Mesenchymal stem cell (in vitro differentiated cells and primary cell): ENCODE measurements around the gene CFAP206.

ENCODE experiments used
- DNase-seq: peaks from one replicate; pipeline ENCODE4 v3.0.0-alpha.2; 2013
- H2AFZ ChIP-seq: one replicate; pipeline ENCODE4 v1.6.1; 2013; ENCODE audit warnings: low read depth, mild to moderate bottlenecking, control low read depth, inconsistent platforms, low read length, moderate library complexity
- H2AK5ac ChIP-seq: 2 replicates; pipeline ENCODE4 v1.6.1; 2013; ENCODE audit warnings: low read length, moderate library complexity, mild to moderate bottlenecking, inconsistent platforms; ENCODE audit not compliant: severe bottlenecking
- H2BK120ac ChIP-seq: one replicate; pipeline ENCODE4 v1.6.1; 2013; ENCODE audit warnings: low read depth, mild to moderate bottlenecking, inconsistent platforms, low read length, moderate library complexity
- H2BK12ac ChIP-seq, 2 experiments: one replicate each; pipeline ENCODE4 v1.6.1; 2013; ENCODE audit warnings: inconsistent platforms in 2 of 2, low read length in 2 of 2, mild to moderate bottlenecking in 2 of 2, moderate library complexity in 2 of 2, control low read depth in 1 of 2
- H2BK15ac ChIP-seq: one replicate; pipeline ENCODE4 v1.6.1; 2013; ENCODE audit warnings: mild to moderate bottlenecking, low read depth, inconsistent platforms; ENCODE audit not compliant: poor library complexity, severe bottlenecking
- H2BK5ac ChIP-seq: 2 replicates; pipeline ENCODE4 v1.6.1; 2013; ENCODE audit warnings: low read depth, mild to moderate bottlenecking, low read length, control low read depth, inconsistent platforms; ENCODE audit not compliant: poor library complexity, severe bottlenecking
- H3K14ac ChIP-seq, 2 experiments: one replicate each; pipeline ENCODE4 v1.6.1; 2013; ENCODE audit warnings: inconsistent platforms in 2 of 2, low read length in 2 of 2, control low read depth in 1 of 2, mild to moderate bottlenecking in 1 of 2, moderate library complexity in 1 of 2
- H3K18ac ChIP-seq, 2 experiments: one replicate each; pipeline ENCODE4 v1.6.1; 2013; ENCODE audit warnings: inconsistent platforms in 2 of 2, low read length in 2 of 2, control low read depth in 1 of 2, low read depth in 1 of 2, mild to moderate bottlenecking in 1 of 2
- H3K23ac ChIP-seq, 2 experiments: one replicate each; pipeline ENCODE4 v1.6.1; 2013; ENCODE audit warnings: inconsistent platforms in 2 of 2, low read length in 2 of 2, mild to moderate bottlenecking in 2 of 2, moderate library complexity in 2 of 2, control low read depth in 1 of 2
- H3K27ac ChIP-seq: 2 replicates; pipeline ENCODE4 v1.5.1; 2013; ENCODE audit warnings: mild to moderate bottlenecking, moderate library complexity, low read length, control low read depth, inconsistent platforms; ENCODE audit not compliant: poor library complexity, severe bottlenecking
- H3K27me3 ChIP-seq, 2 experiments: 2 replicates each; pipeline versions ENCODE4 v1.6.1 to v1.7.0; 2013; ENCODE audit warnings: low read length in 2 of 2, mild to moderate bottlenecking in 2 of 2, moderate library complexity in 2 of 2, control low read depth in 1 of 2, inconsistent platforms in 1 of 2; ENCODE audit not compliant: control insufficient read depth in 1 of 2, insufficient read depth in 1 of 2
- H3K36me3 ChIP-seq, 2 experiments: 2 replicates each; pipeline versions ENCODE4 v1.6.1 to v1.7.0; 2013; ENCODE audit warnings: low read length in 2 of 2, control low read depth in 1 of 2, inconsistent platforms in 1 of 2, low read depth in 1 of 2, mild to moderate bottlenecking in 1 of 2; ENCODE audit not compliant: insufficient read depth in 2 of 2, control insufficient read depth in 1 of 2
- H3K4ac ChIP-seq, 2 experiments: one replicate each; pipeline ENCODE4 v1.6.1; 2013; ENCODE audit warnings: inconsistent platforms in 2 of 2, low read length in 2 of 2, mild to moderate bottlenecking in 2 of 2, moderate library complexity in 2 of 2, control low read depth in 1 of 2, low read depth in 1 of 2
- H3K4me1 ChIP-seq: 2 replicates; pipeline ENCODE4 v1.6.1; 2013; ENCODE audit warnings: low read depth, low read length, control low read depth; ENCODE audit not compliant: control insufficient read depth, insufficient read depth
- H3K4me2 ChIP-seq: 2 replicates; pipeline ENCODE4 v1.6.1; 2013; ENCODE audit warnings: low read length, mild to moderate bottlenecking, inconsistent platforms; ENCODE audit not compliant: poor library complexity, severe bottlenecking
- H3K4me3 ChIP-seq, 2 experiments: 2 replicates each; pipeline versions ENCODE4 v1.5.1 to v1.7.0; 2013; ENCODE audit warnings: low read length in 2 of 2, mild to moderate bottlenecking in 2 of 2, control low read depth in 1 of 2, low read depth in 1 of 2; ENCODE audit not compliant: insufficient read depth in 1 of 2
- H3K79me1 ChIP-seq: replicated peaks from 2 replicates; pipeline ENCODE4 v1.6.1; 2013; ENCODE audit warnings: mild to moderate bottlenecking, control low read depth, low read length, inconsistent platforms; ENCODE audit not compliant: poor library complexity, severe bottlenecking
- H3K9ac ChIP-seq: 2 replicates; pipeline ENCODE4 v1.7.0; 2013; ENCODE audit warnings: mild to moderate bottlenecking, low read length, moderate library complexity
- H3K9me3 ChIP-seq: 2 replicates; pipeline ENCODE4 v1.7.0; 2013; ENCODE audit warnings: mild to moderate bottlenecking, low read length; ENCODE audit not compliant: control insufficient read depth
- H4K8ac ChIP-seq: one replicate; pipeline ENCODE4 v1.6.1; 2013; ENCODE audit warnings: inconsistent platforms, mild to moderate bottlenecking, low read length, moderate library complexity
- H4K91ac ChIP-seq: one replicate; pipeline ENCODE4 v1.6.1; 2013; ENCODE audit warnings: mild to moderate bottlenecking, low read length, inconsistent platforms
- WGBS: methylation state at CpG from one replicate; pipeline ENCODE4 v1.1.7; 2013; ENCODE audit warnings: mixed read lengths; 5-methylcytosine and 5-hydroxymethylcytosine counted together

The CFAP206 gene

GRCh38 chr6:87373377-87373776, 34.4 kb upstream of the CFAP206 start:
- DNase-seq = no peak
- no peak overlapping the region for H2BK15ac ChIP-seq
- no peak overlapping the region for H2BK5ac ChIP-seq
- no peak overlapping the region for H3K23ac ChIP-seq
- H4K8ac ChIP-seq = no peak overlapping the region
- no peak overlapping the region for H4K91ac ChIP-seq
- no peak overlapping the region for H3K18ac ChIP-seq
- no peak overlapping the region for H3K9ac ChIP-seq
- no peak overlapping the region for H3K4ac ChIP-seq
- H3K27me3 ChIP-seq = no peaks in the 10 kb centered on the region
- H2BK12ac ChIP-seq = no peak overlapping the region
- H3K9me3 ChIP-seq = peaks cover 4% of the 10 kb centered on the region
- no peak overlapping the region for H2AK5ac ChIP-seq
- no peaks in the 10 kb centered on the region for H3K79me1 ChIP-seq
- 100% methylated on average over 1 of the region's 2 CpGs for WGBS
- H3K4me1 ChIP-seq = no peaks in the 10 kb centered on the region
- H2BK120ac ChIP-seq = no peak overlapping the region
- no peak overlapping the region for H3K4me3 ChIP-seq
- H3K27ac ChIP-seq = no peak overlapping the region
- no peaks in the 10 kb centered on the region for H3K36me3 ChIP-seq
- no peak overlapping the region for H3K14ac ChIP-seq
- H3K4me2 ChIP-seq = no peak overlapping the region
- H2AFZ ChIP-seq = no peak overlapping the region

- Histone ChIP-seq H2BK120ac (no peak overlapping the region), H3K4me3 (no peak overlapping the region), H2AK5ac (no peak overlapping the region), H4K91ac (no peak overlapping the region), H3K79me1 (no peaks in the 10 kb centered on the region), H3K4ac (no peak overlapping the region), H2AFZ (no peak overlapping the region), H2BK15ac (no peak overlapping the region), H3K4me1 (no peaks in the 10 kb centered on the region), H3K23ac (no peak overlapping the region), H3K4me2 (no peak overlapping the region), H3K9me3 (peaks cover 4% of the 10 kb centered on the region), H3K9ac (no peak overlapping the region), H3K27me3 (no peaks in the 10 kb centered on the region), H3K14ac (no peak overlapping the region), H3K27ac (no peak overlapping the region), H4K8ac (no peak overlapping the region), H3K18ac (no peak overlapping the region), H2BK12ac (no peak overlapping the region), H3K36me3 (no peaks in the 10 kb centered on the region), H2BK5ac (no peak overlapping the region)
- DNase-seq = no peak
- WGBS = 100% methylated on average over 1 of the region's 2 CpGs
These were observed 32.5 kb upstream of the CFAP206 start for GRCh38 chr6:87375315-87375714.

- 100% methylated on average over 1 of the region's 2 CpGs for WGBS
These were observed 31.1 kb upstream of the CFAP206 start for GRCh38 chr6:87376643-87377042.

GRCh38 chr6:87378947-87379346, 28.8 kb upstream of the CFAP206 start:
- H4K91ac ChIP-seq = no peak overlapping the region
- no peak overlapping the region for H3K4me3 ChIP-seq
- no peak overlapping the region for H4K8ac ChIP-seq
- no peaks in the 10 kb centered on the region for H3K79me1 ChIP-seq
- H3K9ac ChIP-seq = no peak overlapping the region
- H3K4me1 ChIP-seq = no peaks in the 10 kb centered on the region
- no peak overlapping the region for H3K4ac ChIP-seq
- H3K23ac ChIP-seq = no peak overlapping the region
- H2AK5ac ChIP-seq = no peak overlapping the region
- H3K14ac ChIP-seq = no peak overlapping the region
- no peak overlapping the region for H2BK5ac ChIP-seq
- H2AFZ ChIP-seq = no peak overlapping the region
- no peak overlapping the region for H3K4me2 ChIP-seq
- whole genome bisulfite sequencing = 94% methylated on average over 3 of the region's 4 CpGs
- H3K9me3 ChIP-seq = no peaks in the 10 kb centered on the region
- no peaks in the 10 kb centered on the region for H3K36me3 ChIP-seq
- H3K18ac ChIP-seq = no peak overlapping the region
- H3K27ac ChIP-seq = no peak overlapping the region
- no peak overlapping the region for H2BK12ac ChIP-seq
- no peak overlapping the region for H2BK15ac ChIP-seq
- H3K27me3 ChIP-seq = no peaks in the 10 kb centered on the region
- no peak for DNase-seq
- H2BK120ac ChIP-seq = no peak overlapping the region

More at GRCh38 chr6:87376643-87377042, 31.1 kb upstream of the CFAP206 start:
- Histone ChIP-seq H3K4me1 (no peaks in the 10 kb centered on the region), H3K79me1 (no peaks in the 10 kb centered on the region), H3K9me3 (peaks cover 4% of the 10 kb centered on the region), H3K23ac (no peak overlapping the region), H4K91ac (no peak overlapping the region), H2BK120ac (no peak overlapping the region), H3K4ac (no peak overlapping the region), H3K14ac (no peak overlapping the region), H2BK5ac (no peak overlapping the region), H3K4me2 (no peak overlapping the region), H3K18ac (no peak overlapping the region), H2BK15ac (no peak overlapping the region), H2AFZ (no peak overlapping the region), H4K8ac (no peak overlapping the region), H3K4me3 (no peak overlapping the region), H2AK5ac (no peak overlapping the region), H3K27me3 (no peaks in the 10 kb centered on the region), H3K36me3 (no peaks in the 10 kb centered on the region), H3K9ac (no peak overlapping the region), H2BK12ac (no peak overlapping the region), H3K27ac (no peak overlapping the region)
- DNase-seq = no peak
